Measurements from ENCODE around the gene SCP2.
"Not testable (repeated sequence)": the region's sequence is repeated elsewhere in the genome, so short reads cannot be mapped to it uniquely, and the experiment has no call there.

Gene SCP2

GRCh38 chr1:52976183-52977035, 49.3 kb downstream of the SCP2 start:
- no peak for DNase-seq

- no peak for DNase-seq
Observed at GRCh38 chr1:52978045-52978444, 51.0 kb downstream of the SCP2 start.

DNA sequence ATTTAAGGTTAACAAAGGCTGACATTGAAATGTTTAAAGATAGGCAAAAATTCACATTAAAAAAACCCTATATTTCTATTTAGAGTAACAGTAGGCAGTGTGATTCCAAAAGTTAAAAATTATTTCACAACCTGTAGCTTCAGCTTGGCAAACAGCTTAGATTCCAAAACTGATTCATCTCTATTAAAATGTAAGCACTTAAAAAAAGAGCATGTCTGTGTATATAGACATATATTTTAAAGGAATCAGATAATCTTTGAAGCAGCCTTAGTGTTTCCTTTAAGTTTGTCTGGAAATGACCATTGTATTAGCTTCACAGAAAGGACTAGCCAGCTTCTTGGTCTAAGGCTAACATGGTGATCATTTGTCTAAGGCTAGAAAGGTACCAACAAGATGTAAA, 65.7 kb downstream of the SCP2 start:
- not testable (repeated sequence) for DNase-seq

- DNase-seq: no peak
Observed at GRCh38 chr1:52994656-52995055, 67.6 kb downstream of the SCP2 start.

GRCh38 chr1:52996653-52997052, 69.6 kb downstream of the SCP2 start:
- DNase-seq: no peak

DNA sequence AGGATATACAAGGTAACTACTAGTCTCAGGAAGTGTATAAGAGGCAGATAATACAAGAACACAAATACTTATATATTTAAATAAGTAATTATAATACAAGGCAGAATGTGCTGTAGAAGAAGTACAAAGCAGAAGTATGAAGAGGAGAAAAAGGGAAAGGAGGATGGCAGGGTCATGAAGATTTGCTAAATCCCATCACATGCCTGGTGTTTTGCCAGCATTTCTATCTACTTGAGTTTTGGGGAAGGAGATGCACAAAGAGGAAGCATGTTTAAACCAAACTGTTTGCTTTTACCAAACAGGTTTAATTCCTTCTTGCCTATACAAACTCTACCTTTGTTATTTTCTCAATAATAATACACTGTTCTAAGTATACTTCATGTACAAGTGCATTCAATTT, 74.1 kb downstream of the SCP2 start:
- no peak for DNase-seq

DNA sequence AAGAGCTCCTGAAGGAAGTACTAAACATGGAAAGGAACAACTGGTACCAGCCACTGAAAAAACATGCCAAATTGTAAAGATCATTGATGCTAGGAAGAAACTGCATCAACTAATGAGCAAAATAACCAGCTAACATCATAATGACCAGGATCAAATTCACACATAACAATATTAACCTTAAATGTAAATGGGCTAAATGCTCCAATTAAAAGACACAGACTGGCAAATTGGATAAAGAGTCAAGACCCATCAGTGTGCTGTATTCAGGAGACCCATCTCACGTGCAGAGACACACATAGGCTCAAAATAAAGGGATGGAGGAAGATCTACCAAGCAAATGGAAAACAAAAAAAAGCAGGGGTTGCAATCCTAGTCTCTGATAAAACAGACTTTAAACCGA, 79.5 kb downstream of the SCP2 start:
- not testable (repeated sequence) for DNase-seq

DNA sequence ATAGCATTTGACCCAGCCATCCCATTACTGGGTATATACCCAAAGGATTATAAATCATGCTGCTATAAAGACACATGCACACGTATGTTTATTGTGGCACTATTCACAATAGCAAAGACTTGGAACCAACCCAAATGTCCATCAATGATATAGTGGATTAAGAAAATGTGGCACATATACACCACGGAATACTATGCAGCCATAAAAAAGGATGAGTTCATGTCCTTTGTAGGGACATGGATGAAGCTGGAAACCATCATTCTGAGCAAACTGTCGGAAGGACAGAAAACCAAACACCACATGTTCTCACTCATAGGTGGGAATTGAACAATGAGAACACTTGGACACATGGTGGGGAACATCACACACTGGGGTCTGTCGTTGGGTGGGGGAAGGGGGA, 83.2 kb downstream of the SCP2 start:
- DNase-seq: not testable (repeated sequence)

GRCh38 chr1:53011175-53011574, 84.1 kb downstream of the SCP2 start:
- DNase-seq: no peak

DNA sequence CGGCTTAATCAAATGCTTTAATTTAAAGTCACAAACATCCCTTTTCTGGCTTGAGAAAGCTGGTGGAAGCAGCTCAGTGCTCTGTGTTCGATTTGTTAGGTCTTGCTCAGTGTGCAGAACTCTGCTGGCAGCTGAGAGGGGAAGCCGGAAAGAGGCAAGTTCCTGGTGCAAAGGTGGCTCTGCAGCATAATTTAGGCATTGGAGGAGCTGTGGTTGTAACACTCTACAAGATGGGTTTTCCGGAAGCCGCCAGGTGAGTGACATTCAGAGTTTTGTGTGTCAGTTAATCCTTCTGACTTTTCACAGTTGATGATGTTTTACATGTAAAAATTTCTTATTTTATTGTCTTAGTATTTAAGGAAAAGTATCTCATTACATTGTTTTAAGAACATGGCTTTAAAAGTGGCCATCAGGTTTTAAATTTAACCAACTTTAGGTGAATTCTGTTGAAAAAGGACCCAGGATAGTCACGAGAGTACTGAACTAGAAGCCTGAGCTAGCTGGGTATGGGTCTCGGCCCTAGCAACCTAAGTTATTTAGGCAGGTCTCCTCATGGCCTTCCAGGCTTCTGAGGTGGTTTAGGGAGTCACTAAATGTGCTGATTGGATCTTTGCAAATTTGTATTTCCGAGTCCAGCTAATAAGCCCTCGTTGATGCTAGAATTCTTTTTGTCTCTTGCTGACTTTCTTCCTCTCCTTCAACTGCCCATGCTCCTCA, 87.9 kb downstream of the SCP2 start:
- peak; percentile 85 for DNase-seq

DNA sequence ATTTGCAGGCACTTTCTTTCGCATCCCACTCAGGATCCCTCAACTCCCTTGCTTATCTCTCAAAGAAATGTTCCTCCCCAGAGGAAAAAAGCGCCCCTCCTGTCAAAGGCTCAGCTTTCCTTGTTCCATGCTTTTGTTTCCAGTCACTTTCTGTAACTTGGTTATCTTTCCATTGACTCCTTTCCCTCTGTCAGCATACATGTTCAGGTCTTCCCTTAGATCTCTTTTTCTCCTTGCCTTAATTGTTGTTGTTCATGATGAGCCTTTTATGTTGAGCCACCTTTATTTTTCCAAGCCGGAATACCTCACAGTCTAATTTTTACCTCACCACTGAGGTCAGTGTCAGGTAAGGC, 88.4 kb downstream of the SCP2 start:
- DNase-seq: no peak

DNA sequence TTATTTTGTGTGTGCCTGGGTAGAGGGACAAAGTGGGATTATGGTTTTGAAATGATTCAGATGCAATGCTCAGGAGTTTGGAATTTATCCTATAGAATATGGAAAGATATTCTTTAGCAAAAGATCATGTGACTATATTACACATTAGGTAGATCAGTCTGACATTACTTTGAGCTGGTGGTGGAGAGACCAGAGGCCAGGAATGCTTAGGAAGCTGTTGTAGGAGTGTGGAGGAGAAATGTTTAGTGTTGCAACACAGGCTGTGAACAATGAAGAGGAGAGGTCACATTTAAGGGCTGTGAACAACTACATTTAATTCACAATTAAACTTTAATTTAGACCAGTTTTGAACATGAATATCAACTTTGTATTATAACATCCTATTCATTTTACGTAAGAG, 89.6 kb downstream of the SCP2 start:
- no peak for DNase-seq

DNA sequence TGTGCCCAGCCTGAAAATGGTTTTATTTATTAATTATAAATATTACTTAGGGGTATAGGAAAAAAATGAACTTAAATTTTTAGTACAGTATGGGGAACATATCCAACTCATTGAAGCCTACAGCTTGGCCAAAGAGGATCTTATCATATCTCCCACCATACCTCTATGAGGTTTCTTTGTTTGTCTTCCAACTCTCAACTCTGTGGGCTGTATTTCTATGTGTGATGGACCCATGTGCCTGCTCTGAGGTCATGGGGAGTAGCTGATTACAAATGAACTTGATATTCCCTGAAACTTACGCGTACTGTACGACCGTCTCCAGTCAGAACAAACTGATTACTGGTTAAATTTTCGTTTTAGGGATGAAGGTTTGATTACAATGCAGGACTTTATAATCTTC, 93.5 kb downstream of the SCP2 start:
- no peak for DNase-seq

DNA sequence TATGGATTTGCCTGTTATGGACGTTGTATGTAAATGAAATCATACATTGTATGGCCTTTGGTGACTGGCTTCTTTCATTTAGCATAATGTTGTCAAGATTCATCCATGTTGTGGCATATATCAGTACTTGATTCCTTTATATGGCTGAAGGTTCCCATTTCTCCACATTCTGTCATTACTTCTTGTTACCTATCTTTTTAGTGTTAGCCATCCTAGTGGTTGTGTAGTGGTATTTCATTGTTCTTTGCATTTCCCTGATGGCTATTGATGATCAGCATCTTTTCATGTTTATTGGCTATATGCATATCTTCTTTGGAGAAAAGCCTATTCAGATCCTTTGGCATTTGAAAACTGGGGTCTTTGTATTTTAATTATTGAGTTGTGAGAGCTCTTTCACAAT, 95.1 kb downstream of the SCP2 start:
- DNase-seq: no peak

GRCh38 chr1:53023546-53023945, 96.5 kb downstream of the SCP2 start:
- DNase-seq: no peak

DNA sequence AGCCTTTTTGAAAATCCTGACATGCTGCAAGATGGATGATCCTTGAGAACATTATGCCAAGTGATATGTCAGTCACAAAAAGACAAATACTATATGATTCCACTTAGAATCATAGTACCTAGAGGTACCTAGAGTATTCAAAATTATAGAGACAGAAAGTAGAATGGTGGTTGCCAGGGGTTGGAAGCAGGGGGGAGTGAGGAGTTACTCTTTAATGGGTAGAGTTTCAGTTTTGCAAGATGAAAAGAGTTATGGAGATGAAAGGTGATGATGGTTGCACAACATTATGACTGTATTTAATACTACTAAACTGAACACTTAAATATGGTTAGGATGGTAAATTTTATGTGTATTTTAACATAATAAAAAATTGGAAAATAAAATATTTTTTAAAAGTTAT, 97.0 kb downstream of the SCP2 start:
- no peak for DNase-seq

- peak; percentile 22 for DNase-seq
Observed at GRCh38 chr1:53025034-53025768, 98.1 kb downstream of the SCP2 start.

GRCh38 chr1:53025769-53026112, 98.7 kb downstream of the SCP2 start:
- DNase-seq: no peak

GRCh38 chr1:53026254-53026653, 99.2 kb downstream of the SCP2 start:
- DNase-seq: no peak

GRCh38 chr1:53031732-53032131, 104.7 kb downstream of the SCP2 start:
- no peak for DNase-seq

DNA sequence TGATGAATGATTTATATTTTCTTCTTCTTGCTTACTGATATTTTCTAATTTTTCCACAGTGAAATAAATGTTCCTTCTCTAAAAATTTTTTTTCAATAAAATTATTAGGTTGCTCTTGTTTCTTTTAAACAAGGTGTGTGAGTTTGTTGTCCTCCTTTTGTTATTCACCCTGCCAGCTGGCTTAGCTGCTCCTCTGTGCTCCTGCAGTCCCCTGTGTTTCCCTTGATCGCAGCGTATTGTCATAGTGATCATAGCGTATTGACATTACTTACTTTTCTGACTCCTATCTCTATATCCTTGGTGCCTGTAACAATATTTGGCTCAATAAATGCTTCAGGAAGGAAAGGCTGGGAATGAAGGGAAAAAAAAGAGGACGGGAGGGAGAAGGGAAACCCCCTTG, 110.1 kb downstream of the SCP2 start:
- no peak for DNase-seq

- DNase-seq: peak; percentile 61
Observed at GRCh38 chr1:53038566-53038965, 111.5 kb downstream of the SCP2 start.

GRCh38 chr1:53043271-53043670, 116.2 kb downstream of the SCP2 start:
- DNase-seq: no peak

- no peak for DNase-seq
Observed at GRCh38 chr1:53044926-53045325, 117.8 kb downstream of the SCP2 start.
